Right ventricle myocardium inferior (tissue), 1 donor: ENCODE data around the gene PNISR. TPM values are rescaled to one million over a fixed set of nuclear protein-coding genes. Genes with fewer than 3 reads are reported as not detected.

Source experiments
- ATAC-seq: fragments of 200-7000 bp; cut with Tn5 transposase; one replicate; pipeline ENCODE4 v1.9.1; 2020; ENCODE audit warnings: mild to moderate bottlenecking, moderate library complexity
- DNase-seq: peaks from one replicate; pipeline ENCODE4 v3.0.0; 2021; ENCODE audit errors: missing footprints
- intact Hi-C: fragments of 100-400 bp; cut with DNase I; formaldehyde crosslinking; loops from one replicate; pipeline ENCODE4 v1.11.0; 2022
- total RNA-seq: library from RNA; stranded (reverse); fragmentation: NEBNext Ultra II Directional; extraction: Animal tissue kit (Norgen Biotek cat#: 25700); gene quantifications from one replicate; pipeline ENCODE4 v1.2.1, GENCODE V29; 2021
- donor health status: DM: no; HTN: yes; CAD: no; lungs with severe emphysema.

Gene PNISR
- total RNA-seq, 1 donor from 2014 or later = 43.8 TPM

DNA sequence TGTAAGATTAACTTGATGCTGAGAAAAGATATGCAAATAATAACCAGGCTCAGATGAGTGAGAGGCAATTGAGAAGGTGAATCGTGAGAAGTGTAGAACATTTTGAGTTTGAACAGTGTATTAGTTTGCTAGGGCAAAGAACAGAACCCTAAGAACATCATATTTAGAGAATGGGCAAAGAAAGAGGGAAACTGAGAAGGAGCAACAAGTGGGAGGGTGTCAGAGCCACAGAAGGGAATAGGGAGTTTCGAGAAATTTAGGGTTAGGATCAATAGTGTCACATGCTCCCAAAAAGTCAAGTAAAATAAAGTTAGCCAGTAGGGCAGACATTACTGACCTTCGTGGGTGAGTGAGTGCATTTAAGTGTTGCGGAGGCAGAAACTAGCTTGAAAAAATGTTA is 70.1 kb downstream of the PNISR start:
- no peak for ATAC-seq
- intact Hi-C loops = no loop called here

DNA sequence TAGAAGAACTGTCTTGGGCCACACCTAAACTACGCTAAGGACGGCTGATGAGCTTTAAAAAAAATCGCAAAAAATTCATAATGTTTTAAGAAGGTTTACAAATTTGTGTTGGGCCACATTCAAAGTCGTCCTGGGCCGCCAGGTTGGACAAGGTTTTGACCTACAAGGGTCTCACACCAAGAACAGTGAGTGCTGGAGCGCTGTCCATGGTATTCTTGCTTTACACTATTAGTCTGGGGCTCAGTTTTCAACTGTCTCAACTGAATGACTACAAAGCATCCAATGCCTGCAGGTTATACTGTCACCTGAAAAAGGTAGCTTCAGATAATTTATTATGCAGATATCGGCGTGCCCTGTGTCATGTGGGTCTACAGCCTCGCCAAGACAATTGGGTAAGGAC is 72.0 kb downstream of the PNISR start:
- intact Hi-C loops = no loop called here
- DNase-seq (no peak), ATAC-seq (no peak)

More for the DNA sequence above, 70.1 kb downstream of the PNISR start:
- no peak for DNase-seq

DNA sequence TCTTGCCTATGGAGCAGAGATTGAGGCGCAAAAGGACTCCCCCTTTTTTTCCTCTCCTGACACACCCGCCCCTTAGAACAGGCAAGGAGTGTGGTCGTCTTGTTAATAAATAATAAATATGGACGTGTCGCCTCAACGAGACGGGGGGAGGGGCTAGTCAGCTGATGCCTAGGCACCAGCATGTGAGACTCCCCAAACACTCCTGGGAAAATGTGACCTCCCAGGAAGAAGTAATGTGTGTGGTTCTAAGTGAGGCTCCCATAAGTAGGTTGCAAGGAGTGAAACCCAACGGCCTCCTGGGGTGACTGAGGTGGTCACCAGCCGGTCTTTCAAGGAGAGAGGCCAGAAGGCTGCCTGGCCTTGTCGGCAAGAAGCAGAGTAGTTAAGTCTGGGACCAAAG is 74.5 kb downstream of the PNISR start:
- DNase-seq (no peak), ATAC-seq (no peak)
- intact Hi-C loops = no loop called here

DNA sequence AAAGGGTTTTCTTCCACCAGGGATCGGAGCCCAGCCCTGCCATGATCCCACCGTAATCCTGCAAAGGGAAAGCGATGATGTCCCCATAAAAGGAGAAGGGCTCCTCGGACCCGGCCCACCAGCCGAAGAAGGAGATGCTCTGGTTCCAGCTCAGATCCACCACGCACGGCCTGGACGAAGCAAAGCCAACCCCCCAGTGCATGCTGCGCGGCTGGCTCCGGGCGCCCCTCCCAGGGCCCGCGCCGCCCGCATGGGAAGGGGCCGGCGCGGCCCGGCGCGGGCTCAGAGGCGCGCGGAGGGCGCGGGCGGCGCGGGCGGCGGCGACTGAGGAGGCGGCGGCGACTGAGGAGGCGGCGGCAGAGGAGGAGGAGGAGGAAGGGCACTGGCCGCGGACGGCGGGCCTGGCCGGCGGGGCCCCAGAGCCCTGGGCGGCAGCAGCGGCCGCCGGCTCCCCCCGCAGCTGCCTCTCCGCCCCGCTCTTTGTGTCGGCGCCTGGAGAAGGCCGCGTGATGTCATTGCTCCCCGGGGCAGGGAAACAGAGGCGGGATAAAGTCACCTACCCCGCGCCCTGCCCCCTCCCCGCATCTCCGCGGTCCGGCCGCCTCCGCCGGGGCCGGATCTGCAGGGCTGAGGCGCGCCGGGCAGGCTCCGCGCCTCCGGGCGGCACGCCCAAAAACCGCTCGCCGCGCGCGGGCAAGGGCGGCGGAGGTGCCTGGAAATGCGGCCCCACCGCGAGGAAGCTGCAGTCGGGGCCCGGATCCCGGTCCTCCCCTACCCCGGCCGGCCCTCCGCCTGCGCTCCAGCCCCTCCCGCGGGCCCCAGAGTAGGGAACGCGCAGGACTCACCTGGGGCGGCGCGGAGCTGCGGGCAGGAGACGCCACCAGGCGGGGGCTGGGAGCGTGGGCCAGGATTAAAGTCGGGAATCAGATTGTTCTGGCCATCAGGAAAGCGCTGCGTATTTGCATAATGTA is 75.7 kb downstream of the PNISR start, which contains the start of gene FAXC:
FAXC (minus strand) TSS at position 504 of the 971 bp plus-strand sequence; CDS start at position 202, 302 bp downstream.
- DNase-seq (peak; percentile 55), ATAC-seq (peak; percentile 44)
- intact Hi-C loops = no loop called here

DNA sequence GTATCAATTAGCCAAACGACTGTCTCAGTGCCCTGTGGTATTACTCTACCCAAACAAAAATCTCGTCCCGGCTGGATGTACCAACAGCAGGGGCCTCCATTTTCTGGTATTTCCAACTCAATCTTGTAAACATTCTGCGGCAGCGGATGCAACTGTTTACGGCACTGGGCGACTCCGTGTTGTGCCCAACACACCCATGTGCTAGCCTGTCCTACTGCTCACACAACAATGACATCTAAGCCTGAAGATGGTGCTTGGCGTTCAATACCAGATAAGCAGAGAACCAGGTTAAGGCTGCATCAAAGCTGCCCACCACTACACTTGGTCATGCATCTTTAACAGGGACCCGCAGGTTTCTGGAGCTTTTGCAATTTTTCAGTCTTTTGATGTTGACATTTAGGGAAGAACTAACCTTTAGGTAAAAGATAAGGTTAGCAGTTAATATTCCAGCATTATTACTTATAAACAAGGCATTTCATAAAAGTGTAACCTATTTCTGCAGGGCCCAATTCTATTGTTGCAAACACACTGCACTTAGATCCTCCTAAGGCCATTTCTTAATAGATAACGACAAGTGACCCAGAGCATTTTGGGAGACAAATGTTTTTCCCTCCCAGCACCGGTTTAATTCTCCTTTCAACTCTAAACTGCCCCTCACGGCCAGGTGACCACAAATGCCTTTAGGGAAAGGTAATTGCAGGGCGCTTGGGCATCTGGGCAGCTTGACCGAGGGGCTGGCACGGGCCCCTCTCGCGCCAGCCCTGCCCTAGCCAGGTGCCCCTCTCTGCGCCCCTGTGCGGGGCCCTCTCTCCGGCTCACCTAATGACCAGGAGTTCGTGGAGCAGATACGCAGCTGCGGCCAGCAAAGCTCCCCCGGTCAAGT is 76.6 kb downstream of the PNISR start:
- no peak for ATAC-seq
- DNase-seq = no peak
- intact Hi-C loops = no loop called here

Other genes with a start within 250 kb of the PNISR start
- not detected for gene FAXC, start 75.6 kb downstream of the PNISR start, total RNA-seq
- gene COQ3, start 31.1 kb downstream of the PNISR start, total RNA-seq = 31.4 TPM
- gene USP45, start 90.1 kb upstream of the PNISR start, total RNA-seq = 9.5 TPM
- gene CCNC, start 143.4 kb upstream of the PNISR start, total RNA-seq = 18.7 TPM
- gene PRDM13, start 181.5 kb upstream of the PNISR start, total RNA-seq = not detected